Endothelial cell of umbilical vein (primary cell): Measurements from ENCODE around the gene CDX1. TPM values are rescaled to one million over a fixed set of nuclear protein-coding genes. Genes with fewer than 3 reads are reported as not detected.

Experiments
- BruUV-seq: library from RNA; stranded (reverse); fragments of 400-500 nt; replicated peaks from 2 replicates; lab custom pipeline; 2021; lab: Mats Ljungman, UMichigan
- CTCF ChIA-PET: fragments of 300-600, 350-600 bp; sonication (Branson Sonifier 250); formaldehyde crosslinking; loops from one replicate; lab custom pipeline; 2021; ENCODE audit warnings: antibody characterized with exemption, inconsistent platforms; lab: Charles Lee
- POLR2A ChIA-PET: fragments of 300-600, 350-600 bp; sonication (Branson Sonifier 250); formaldehyde crosslinking; loops from one replicate; lab custom pipeline; 2021; ENCODE audit warnings: antibody characterized with exemption, inconsistent platforms; lab: Charles Lee
- DNase-seq: peaks from one replicate; pipeline ENCODE4 v3.0.0-alpha.2; 2011; ENCODE audit warnings: low read depth, low spot score
- FAIRE-seq: peaks from 2 replicates; lab custom pipeline; 2011; peaks lifted over from hg19 to GRCh38; lab: Jason Lieb, UNC
- H2AFZ ChIP-seq: 2 replicates; pipeline ENCODE4 v1.6.0; 2012; ENCODE audit warnings: low read depth, low read length, control low read depth, inconsistent platforms
- H3K27ac ChIP-seq: 2 replicates; pipeline ENCODE4 v1.5.1; 2011; ENCODE audit warnings: low read depth, mild to moderate bottlenecking, control low read depth, low read length, moderate library complexity; ENCODE audit not compliant: insufficient read depth
- H3K27me3 ChIP-seq, 2 experiments: 2 replicates each; pipeline versions ENCODE4 v1.6.0 to v1.6.1; 2011; ENCODE audit warnings: low read length in 2 of 2, mixed read lengths in 1 of 2; ENCODE audit not compliant: control insufficient read depth in 2 of 2, insufficient read depth in 2 of 2
- H3K36me3 ChIP-seq, 2 experiments: 2 replicates in 1 of 2; 3 replicates in 1 of 2; pipeline ENCODE4 v1.5.1; 2011; ENCODE audit warnings: low read length in 2 of 2, mild to moderate bottlenecking in 1 of 2, moderate library complexity in 1 of 2; ENCODE audit not compliant: control insufficient read depth in 2 of 2, insufficient read depth in 2 of 2; ENCODE audit errors: extremely low read depth in 1 of 2
- H3K4me1 ChIP-seq: 3 replicates; pipeline ENCODE4 v1.5.1; 2011; ENCODE audit warnings: mild to moderate bottlenecking, low read length; ENCODE audit not compliant: control insufficient read depth, insufficient read depth; ENCODE audit errors: extremely low read depth
- H3K4me2 ChIP-seq: 2 replicates; pipeline ENCODE4 v1.6.1; 2011; ENCODE audit warnings: low read length, control low read depth, mixed read lengths; ENCODE audit not compliant: insufficient read depth
- H3K4me3 ChIP-seq, 3 experiments: fragments of 200-600 bp in 1 of 3; sonication (generic), shearing (Covaris generic) in 1 of 3; replicated peaks in 1 of 3; 2 replicates each; pipeline ENCODE4 v1.5.1; 2011 to 2016; ENCODE audit warnings: control low read depth in 3 of 3, low read length in 3 of 3, mild to moderate bottlenecking in 2 of 3, inconsistent platforms in 1 of 3, low read depth in 1 of 3, moderate library complexity in 1 of 3; ENCODE audit not compliant: insufficient read depth in 1 of 3
- H3K79me2 ChIP-seq: 2 replicates; pipeline ENCODE4 v1.6.0; 2012; ENCODE audit warnings: low read length, inconsistent platforms; ENCODE audit not compliant: control insufficient read depth, insufficient read depth
- H3K9ac ChIP-seq: replicated peaks from 2 replicates; pipeline ENCODE3; 2011; ENCODE audit warnings: low read length, control low read depth; ENCODE audit not compliant: insufficient read depth; ENCODE audit errors: extremely low read depth
- H3K9me1 ChIP-seq: replicated peaks from 3 replicates; pipeline ENCODE4 v1.6.0; 2011; ENCODE audit warnings: mild to moderate bottlenecking, low read length; ENCODE audit not compliant: control insufficient read depth, insufficient read depth; ENCODE audit errors: extremely low read depth
- H3K9me3 ChIP-seq: replicated peaks from 2 replicates; pipeline ENCODE4 v1.5.1; 2012; ENCODE audit warnings: low read length, inconsistent platforms; ENCODE audit not compliant: control insufficient read depth, insufficient read depth
- H4K20me1 ChIP-seq: replicated peaks from 2 replicates; pipeline ENCODE3; 2011; ENCODE audit warnings: mild to moderate bottlenecking, low read length; ENCODE audit not compliant: control insufficient read depth, insufficient read depth; ENCODE audit errors: extremely low read depth
- CTCF ChIP-seq, 2 donors: IDR thresholded peaks; 1 replicate in 1 of 2; 2 replicates in 1 of 2; pipeline ENCODE4 v1.5.1; 2011; ENCODE audit warnings: low read length in 2 of 2, mild to moderate bottlenecking in 2 of 2, moderate library complexity in 2 of 2, control low read depth in 1 of 2, inconsistent platforms in 1 of 2, low read depth in 1 of 2; ENCODE audit not compliant: insufficient read depth in 1 of 2; ENCODE audit errors: extremely low read depth in 1 of 2
- EZH2 ChIP-seq: IDR thresholded peaks from 2 replicates; pipeline ENCODE4 v1.6.1; 2012; ENCODE audit warnings: borderline replicate concordance, low read depth, mild to moderate bottlenecking, moderate library complexity, low read length, inconsistent platforms; ENCODE audit not compliant: severe bottlenecking
- FOS ChIP-seq: IDR thresholded peaks from 2 replicates; pipeline ENCODE4 v1.6.1; 2011; ENCODE audit warnings: mild to moderate bottlenecking, low read length, moderate library complexity, borderline replicate concordance; ENCODE audit not compliant: insufficient read depth
- GATA2 ChIP-seq: IDR thresholded peaks from 2 replicates; pipeline ENCODE4 v1.7.0; 2011; ENCODE audit warnings: low read depth, mild to moderate bottlenecking, moderate library complexity, mixed read lengths, low read length; ENCODE audit not compliant: insufficient read length, insufficient read depth
- JUN ChIP-seq: IDR thresholded peaks from 2 replicates; pipeline ENCODE4 v1.6.1; 2011; ENCODE audit warnings: borderline replicate concordance, low read depth; ENCODE audit not compliant: insufficient read length, insufficient read depth
- MYC ChIP-seq: IDR thresholded peaks from one replicate; pipeline ENCODE4 v1.6.1; 2011; ENCODE audit warnings: mild to moderate bottlenecking, low read depth, low read length
- POLR2A ChIP-seq: IDR thresholded peaks from 2 replicates; pipeline ENCODE4 v1.6.1; 2012; ENCODE audit warnings: low read depth, mild to moderate bottlenecking, control low read depth, low read length
- POLR2AphosphoS5 ChIP-seq: IDR thresholded peaks from 2 replicates; pipeline ENCODE4 v1.6.1; 2012; ENCODE audit warnings: low read depth, mild to moderate bottlenecking, control low read depth, low read length, moderate library complexity; ENCODE audit not compliant: insufficient read depth
- dilution Hi-C: fragments of 300-500 bp; cut with MboI; formaldehyde crosslinking; loops from one replicate; pipeline ENCODE4 v1.15.0; 2019; ENCODE audit warnings: low sequenced_read_pairs; ENCODE audit not compliant: extremely low pct_ligation_motif_present
- intact Hi-C: fragments of 100-400 bp; cut with micrococcal nuclease; formaldehyde crosslinking; loops from one replicate; pipeline ENCODE4 v1.10.0; 2022
- polyA plus RNA-seq, 4 experiments: library from polyadenylated mRNA; depleted of rRNA in 3 of 4; stranded (reverse) in 3 of 4; unstranded in 1 of 4; fragments of >200 nt; gene quantifications; 2 replicates each; pipeline versions ENCODE4 v1.2.1 to v1.2.3, GENCODE V29; 2011 to 2012; ENCODE audit warnings: missing spikeins in 1 of 4
- total RNA-seq: library from RNA; stranded (reverse); gene quantifications from 2 replicates; pipeline ENCODE4 v1.2.3, GENCODE V29; 2021
- TF ChIP-seq, protein P1 (sequence below): IDR thresholded peaks from 2 replicates; pipeline ENCODE4 v1.6.1; 2011; ENCODE audit not compliant: insufficient read depth, insufficient read length

CDX1 gene
- total and polyA plus RNA-seq, 2 donors (not counting 3 experiments of a cell fraction or from before 2014, with no cell fraction given) = not detected

GRCh38 chr5:150175076-150175475 lies 8.5 kb downstream of the CDX1 start:
- Histone ChIP-seq H3K4me1 (no peaks in the 10 kb centered on the region), H3K79me2 (no peaks in the 10 kb centered on the region), H3K9me3 (no peaks in the 10 kb centered on the region), H3K27ac (no peak overlapping the region), H3K27me3 (peaks cover 9 to 13% of the 10 kb centered on the region in 2 experiments), H3K36me3 (no peaks in the 10 kb centered on the region), H2AFZ (no peak overlapping the region), H3K4me3 (no peak overlapping the region), H3K4me2 (no peak overlapping the region), H3K9me1 (no peaks in the 10 kb centered on the region), H4K20me1 (no peaks in the 10 kb centered on the region), H3K9ac (no peak overlapping the region)
- BruUV-seq = no TSS peak
- no peak for FAIRE-seq
- no peak for TF ChIP-seq POLR2A
- TF ChIP-seq GATA2 = no peak
- TF ChIP-seq MYC = no peak
- TF ChIP-seq CTCF (IDR thresholded peaks at IDR 0.05; ENCODE audit: extremely low read depth in 1 of 2, insufficient read depth in 1 of 2, low read depth in 1 of 2, low read length in 2 of 2) = no peak
- no peak for TF ChIP-seq JUN
- TF ChIP-seq, protein P1, sequence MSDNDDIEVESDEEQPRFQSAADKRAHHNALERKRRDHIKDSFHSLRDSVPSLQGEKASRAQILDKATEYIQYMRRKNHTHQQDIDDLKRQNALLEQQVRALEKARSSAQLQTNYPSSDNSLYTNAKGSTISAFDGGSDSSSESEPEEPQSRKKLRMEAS = no peak
- no peak for TF ChIP-seq POLR2AphosphoS5
- TF ChIP-seq EZH2 = no peak
- TF ChIP-seq FOS = no peak
- dilution Hi-C loops = no loop called here
- POLR2A ChIA-PET = no interaction called here
- intact Hi-C loops = loop anchor here (1.0 to 2.0 kb wide), 3 partner anchors 14 to 174 kb away; partner anchors contain the start of genes HMGXB3 and TIGD6
- CTCF ChIA-PET = interaction anchor here (0.7 to 2.9 kb wide), 17 partner anchors 11 to 341 kb away, joined by 3 to 27 read pairs (median 5); partner anchors contain the start of gene PDGFRB
- DNase-seq = no peak
